DMS 273 treated with DMSO at 0.1 percent for 48 hours (cell line): ENCODE data around the gene SNRPB.

Experiments used
- DNase-seq: peaks from one replicate; lab custom pipeline; 2025; lab: John Stamatoyannopoulos, UW

The SNRPB gene

GRCh38 chr20:2475850-2476741 lies 5.5 kb upstream of the SNRPB start:
- DNase-seq, result no peak

GRCh38 chr20:2473516-2473915 lies 2.9 kb upstream of the SNRPB start:
- DNase-seq, result no peak

DNA sequence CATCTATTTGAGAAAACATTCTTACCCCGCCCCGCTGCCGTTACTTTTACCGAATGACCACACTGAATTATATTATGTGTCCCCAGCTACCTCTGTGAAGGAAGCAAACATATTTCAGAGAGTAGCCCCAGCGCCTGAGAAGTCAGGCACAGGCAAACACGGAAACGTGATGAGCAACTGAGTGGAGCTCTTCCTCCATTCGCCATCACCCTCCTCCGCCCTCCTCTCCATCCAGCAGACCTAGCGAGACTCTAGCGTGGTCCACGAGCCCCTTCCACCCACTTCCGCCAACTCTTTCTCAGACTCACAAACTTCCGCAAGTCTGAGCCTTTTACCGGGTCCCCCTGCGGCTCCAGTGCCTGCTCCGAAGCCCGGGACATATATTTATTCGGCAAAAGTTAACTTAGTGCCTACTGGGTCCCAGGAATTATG lies 582 bp downstream of the SNRPB start:
- DNase-seq, result peak; percentile 29

GRCh38 chr20:2468581-2469407 lies 1.8 kb downstream of the SNRPB start:
- DNase-seq, result no peak

DNA sequence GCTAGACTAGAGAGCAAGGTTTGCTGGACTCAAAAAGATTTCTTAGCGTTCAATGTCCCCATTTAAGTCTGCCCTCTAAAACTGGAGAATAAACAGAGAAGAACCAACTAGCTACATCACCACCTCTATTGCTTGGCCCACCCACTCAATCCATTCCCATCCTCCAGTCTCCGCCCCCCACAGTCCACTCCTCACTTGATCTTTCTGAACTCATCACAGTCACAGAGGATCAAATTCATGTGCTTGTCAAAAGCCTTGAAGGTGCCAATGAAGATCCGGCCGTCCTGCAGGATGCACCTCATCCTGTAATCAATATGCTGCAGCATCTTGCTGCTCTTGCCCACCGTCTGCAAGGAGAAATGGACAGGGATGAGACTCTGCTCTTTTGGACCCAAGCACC lies 3.2 kb downstream of the SNRPB start:
- DNase-seq, result no peak

GRCh38 chr20:2465100-2465499 lies 5.5 kb downstream of the SNRPB start:
- DNase-seq, result no peak

DNA sequence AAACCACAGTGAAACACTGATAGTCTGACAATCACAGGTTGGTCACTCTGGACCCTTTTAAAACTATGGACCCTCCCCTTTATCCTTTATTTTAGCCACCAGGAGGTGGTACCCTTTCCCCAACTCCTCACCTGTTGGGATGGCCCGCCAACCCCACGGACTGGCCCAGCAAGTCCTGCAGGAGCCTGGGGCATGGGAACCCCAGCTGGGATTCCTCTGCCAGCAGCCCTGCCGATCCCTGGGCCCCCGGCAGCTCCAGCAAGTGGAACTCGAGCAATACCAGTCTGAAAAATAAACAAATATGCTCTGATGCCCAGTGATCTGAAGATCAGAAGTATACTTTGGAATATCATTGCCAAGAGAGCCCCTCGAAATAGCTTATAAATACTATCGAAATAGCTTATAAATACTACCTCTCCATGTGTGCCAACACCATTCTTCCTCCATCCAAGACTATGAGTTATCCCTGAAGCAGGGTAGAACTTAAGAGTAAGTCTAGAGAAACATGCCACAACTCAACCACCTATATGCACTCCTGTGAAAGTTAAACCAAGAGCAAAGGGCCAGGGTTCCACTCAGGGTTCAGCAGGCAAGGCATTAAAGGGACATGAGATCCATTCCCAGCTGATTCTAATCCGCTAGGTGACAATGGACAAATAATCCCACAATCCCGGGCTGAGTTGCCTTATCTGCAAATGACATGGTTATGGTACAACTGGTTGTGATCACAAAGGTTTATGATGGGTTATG lies 6.8 kb downstream of the SNRPB start:
- DNase-seq, result no peak

- DNase-seq, result no peak
Observed at GRCh38 chr20:2462484-2462883, 8.1 kb downstream of the SNRPB start.

GRCh38 chr20:2460752-2461424 lies 9.7 kb downstream of the SNRPB start:
- no peak for DNase-seq

GRCh38 chr20:2459981-2460751 lies 10.4 kb downstream of the SNRPB start:
- no peak for DNase-seq

DNA sequence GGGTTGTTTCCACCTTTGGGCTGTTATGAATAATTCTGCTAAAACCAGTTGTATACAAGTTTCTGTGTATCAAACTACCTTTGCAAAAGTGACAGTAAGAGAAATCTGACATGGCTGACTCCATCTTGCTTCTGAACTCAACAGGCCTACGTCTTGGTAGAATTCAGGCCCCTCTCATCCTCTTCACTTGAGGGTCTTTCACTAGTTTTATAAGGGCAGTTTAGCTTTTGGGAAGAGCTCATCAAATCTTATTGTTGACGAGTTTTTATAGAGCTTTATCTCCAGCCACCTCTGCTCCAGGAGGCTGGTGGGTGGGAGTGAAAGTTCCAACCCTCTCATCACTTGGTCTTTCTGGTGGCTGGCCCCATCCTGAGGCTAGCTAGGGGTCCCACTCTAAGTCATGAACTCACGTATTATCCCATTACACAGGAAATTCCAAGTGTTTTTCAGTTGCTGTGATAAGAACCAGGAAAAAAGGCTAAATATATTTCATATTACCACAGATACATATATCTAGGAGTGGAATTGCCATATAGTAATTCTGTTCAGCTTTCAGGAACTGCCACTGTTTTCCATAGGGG lies 11.6 kb downstream of the SNRPB start:
- DNase-seq, result no peak

- DNase-seq, result no peak
Observed at GRCh38 chr20:2455771-2456497, 14.7 kb downstream of the SNRPB start.

DNA sequence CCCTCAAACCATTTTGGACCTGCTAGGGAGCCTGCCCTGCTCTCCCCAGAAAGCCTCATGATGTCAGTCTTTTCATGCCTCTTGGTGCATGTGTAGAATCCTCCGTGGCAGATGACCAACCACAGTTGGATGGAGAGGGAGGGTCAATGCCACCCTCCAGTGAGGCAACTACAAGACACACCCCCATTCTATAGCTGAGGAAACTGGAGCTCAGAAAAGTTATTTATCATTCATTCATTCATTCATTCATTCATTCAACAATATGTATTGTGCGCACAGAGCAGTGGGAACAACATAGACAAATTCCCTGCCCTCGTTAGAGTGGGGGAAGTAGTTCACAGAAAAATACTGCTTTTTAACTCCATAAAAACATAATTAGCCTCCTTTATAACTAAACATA lies 16.8 kb downstream of the SNRPB start:
- DNase-seq, result no peak

- peak; percentile 21 for DNase-seq
Observed at GRCh38 chr20:2451939-2452732, 18.5 kb downstream of the SNRPB start.

DNA sequence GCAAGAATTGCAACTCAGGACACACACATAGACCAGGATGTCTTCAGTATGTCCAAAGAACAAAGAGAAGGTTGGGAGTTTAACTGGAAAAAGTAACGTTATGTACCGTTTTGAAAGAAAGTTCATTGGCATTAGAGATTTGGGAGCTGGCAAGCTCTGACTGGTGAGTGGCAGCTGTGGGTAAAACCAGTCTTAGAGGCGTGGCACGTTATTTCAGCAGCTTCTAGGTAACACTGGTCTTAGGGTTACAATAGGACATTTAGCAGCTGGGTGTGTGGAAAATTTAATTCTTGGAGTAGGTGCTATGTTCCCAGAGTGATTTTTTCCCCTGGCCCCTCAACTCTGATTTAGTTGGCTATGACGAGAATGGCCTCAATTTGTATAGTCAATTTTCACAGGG lies 19.2 kb downstream of the SNRPB start:
- DNase-seq, result no peak

GRCh38 chr20:2449386-2449785 lies 21.2 kb downstream of the SNRPB start:
- no peak for DNase-seq

- peak; percentile 26 for DNase-seq
Observed at GRCh38 chr20:2446845-2447244, 23.7 kb downstream of the SNRPB start.

- no peak for DNase-seq
Observed at GRCh38 chr20:2431185-2431584, 39.4 kb downstream of the SNRPB start.

- no peak for DNase-seq
Observed at GRCh38 chr20:2430538-2430937, 40.1 kb downstream of the SNRPB start.
